Measurements from ENCODE around the gene CTBP2. TPM values are rescaled to one million over a fixed set of nuclear protein-coding genes. Genes with fewer than 3 reads are reported as not detected.

Gene CTBP2
- total RNA-seq, 3 donors from 2014 or later: 53.1 to 91.2 (median 65.9) TPM

- TF ChIP-seq POLR2A (IDR thresholded peaks at IDR 0.05) (no peak), POLR2AphosphoS5 (IDR thresholded peaks at IDR 0.05) (no peak), CTCF (IDR thresholded peaks at IDR 0.05) (no peak)
- Histone ChIP-seq H3K4me1 (no peaks in the 10 kb centered on the region), H3K27ac (no peak overlapping the region), H3K4me3 (no peak overlapping the region), H3K27me3 (no peaks in the 10 kb centered on the region), H3K36me3 (no peaks in the 10 kb centered on the region), H3K9me3 (no peaks in the 10 kb centered on the region)
- intact Hi-C loops (cut with DNase I; ENCODE audit: low total_unique reads): no loop called here
- no peak for DNase-seq (ENCODE audit: low spot score in 2 of 2)
Observed at GRCh38 chr10:125097409-125098070, 62.8 kb downstream of the CTBP2 start.

- TF ChIP-seq POLR2A (IDR thresholded peaks at IDR 0.05): no peak
- no peak for TF ChIP-seq CTCF (IDR thresholded peaks at IDR 0.05)
- TF ChIP-seq POLR2AphosphoS5 (IDR thresholded peaks at IDR 0.05): no peak
- intact Hi-C loops (cut with DNase I; ENCODE audit: low total_unique reads): no loop called here
Observed at GRCh38 chr10:125096975-125097374, 63.4 kb downstream of the CTBP2 start.

GRCh38 chr10:125096371-125096770 is 64.0 kb downstream of the CTBP2 start:
- no peak overlapping the region for H3K27ac ChIP-seq
- intact Hi-C loops (cut with DNase I; ENCODE audit: low total_unique reads): no loop called here
- no peaks in the 10 kb centered on the region for H3K4me1 ChIP-seq
- DNase-seq (ENCODE audit: low spot score in 2 of 2): no peak
- H3K27me3 ChIP-seq: no peaks in the 10 kb centered on the region
- H3K9me3 ChIP-seq: no peaks in the 10 kb centered on the region
- H3K4me3 ChIP-seq: no peak overlapping the region
- no peaks in the 10 kb centered on the region for H3K36me3 ChIP-seq
- TF ChIP-seq POLR2A (IDR thresholded peaks at IDR 0.05): no peak
- TF ChIP-seq POLR2AphosphoS5 (IDR thresholded peaks at IDR 0.05): no peak
- no peak for TF ChIP-seq CTCF (IDR thresholded peaks at IDR 0.05)

More at GRCh38 chr10:125096975-125097374, 63.4 kb downstream of the CTBP2 start:
- H3K27me3 ChIP-seq: no peaks in the 10 kb centered on the region
- no peak overlapping the region for H3K27ac ChIP-seq
- H3K36me3 ChIP-seq: no peaks in the 10 kb centered on the region
- no peaks in the 10 kb centered on the region for H3K9me3 ChIP-seq
- no peak for DNase-seq (ENCODE audit: low spot score in 2 of 2)
- no peaks in the 10 kb centered on the region for H3K4me1 ChIP-seq
- no peak overlapping the region for H3K4me3 ChIP-seq

GRCh38 chr10:125095776-125096175 is 64.6 kb downstream of the CTBP2 start:
- Histone ChIP-seq H3K36me3 (no peaks in the 10 kb centered on the region), H3K27me3 (no peaks in the 10 kb centered on the region), H3K4me3 (no peak overlapping the region), H3K9me3 (no peaks in the 10 kb centered on the region), H3K27ac (peak overlapping the region; percentile 15 to 27), H3K4me1 (no peaks in the 10 kb centered on the region)
- no peak for DNase-seq (ENCODE audit: low spot score in 2 of 2)
- intact Hi-C loops (cut with DNase I; ENCODE audit: low total_unique reads): no loop called here
- no peak for TF ChIP-seq POLR2A (IDR thresholded peaks at IDR 0.05)
- no peak for TF ChIP-seq POLR2AphosphoS5 (IDR thresholded peaks at IDR 0.05)
- TF ChIP-seq CTCF (IDR thresholded peaks at IDR 0.05): no peak

- Histone ChIP-seq H3K36me3 (no peaks in the 10 kb centered on the region), H3K4me3 (no peak overlapping the region), H3K9me3 (no peaks in the 10 kb centered on the region), H3K27me3 (no peaks in the 10 kb centered on the region), H3K4me1 (no peaks in the 10 kb centered on the region), H3K27ac (peak overlapping the region; percentile 15 to 27)
- intact Hi-C loops (cut with DNase I; ENCODE audit: low total_unique reads): no loop called here
- DNase-seq (ENCODE audit: low spot score in 2 of 2): no peak
- no peak for TF ChIP-seq POLR2AphosphoS5 (IDR thresholded peaks at IDR 0.05)
- TF ChIP-seq CTCF (IDR thresholded peaks at IDR 0.05): no peak
- TF ChIP-seq POLR2A (IDR thresholded peaks at IDR 0.05): no peak
Observed at GRCh38 chr10:125095228-125095627, 65.1 kb downstream of the CTBP2 start.

All from breast epithelium (tissue), 4 donors.